AG20443 (cell line): ENCODE results near the gene SHISAL2A.

Experiments
- DNase-seq: peaks from one replicate; pipeline ENCODE4 v3.0.0; 2012; ENCODE audit warnings: low spot score, mixed read lengths

The SHISAL2A gene

DNA sequence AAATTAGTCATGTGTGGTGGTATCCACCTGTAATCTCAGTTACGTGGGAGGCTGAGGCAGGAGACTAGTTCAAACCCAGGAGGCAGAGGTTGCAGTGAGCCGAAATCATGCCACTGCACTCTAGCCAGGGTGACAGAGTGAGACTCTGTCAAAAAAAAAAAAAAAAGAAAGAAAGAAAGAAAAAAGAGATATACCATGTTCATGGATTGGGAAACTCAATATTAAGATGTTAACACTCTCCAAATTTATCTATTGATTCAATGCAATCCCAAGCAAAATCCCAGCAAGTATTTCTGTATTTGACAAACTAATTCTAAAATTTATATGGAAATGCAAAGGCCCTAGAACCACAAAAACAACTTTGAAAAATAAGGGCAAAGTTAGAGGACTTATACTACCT, 11.0 kb upstream of the SHISAL2A start:
- DNase-seq, result no peak

GRCh38 chr1:52623812-52624211, 9.2 kb upstream of the SHISAL2A start:
- DNase-seq, result no peak

- DNase-seq, result no peak
These were observed 5.9 kb upstream of the SHISAL2A start for GRCh38 chr1:52627028-52627427.

- DNase-seq, result no peak
These were observed 4.2 kb upstream of the SHISAL2A start for GRCh38 chr1:52628614-52629324.

- DNase-seq, result peak; percentile 27
These were observed 3.7 kb upstream of the SHISAL2A start for GRCh38 chr1:52629325-52629643.

GRCh38 chr1:52629667-52630066, 3.3 kb upstream of the SHISAL2A start:
- DNase-seq, result no peak

- DNase-seq, result no peak
These were observed 1.1 kb upstream of the SHISAL2A start for GRCh38 chr1:52631759-52632331.

GRCh38 chr1:52633291-52633754, 355 bp downstream of the SHISAL2A start:
- peak; percentile 53 for DNase-seq

- no peak for DNase-seq
These were observed 1.1 kb downstream of the SHISAL2A start for GRCh38 chr1:52634111-52634510.

- DNase-seq, result no peak
These were observed 2.5 kb downstream of the SHISAL2A start for GRCh38 chr1:52635321-52636089.

GRCh38 chr1:52636721-52637695, 4.0 kb downstream of the SHISAL2A start:
- no peak for DNase-seq

DNA sequence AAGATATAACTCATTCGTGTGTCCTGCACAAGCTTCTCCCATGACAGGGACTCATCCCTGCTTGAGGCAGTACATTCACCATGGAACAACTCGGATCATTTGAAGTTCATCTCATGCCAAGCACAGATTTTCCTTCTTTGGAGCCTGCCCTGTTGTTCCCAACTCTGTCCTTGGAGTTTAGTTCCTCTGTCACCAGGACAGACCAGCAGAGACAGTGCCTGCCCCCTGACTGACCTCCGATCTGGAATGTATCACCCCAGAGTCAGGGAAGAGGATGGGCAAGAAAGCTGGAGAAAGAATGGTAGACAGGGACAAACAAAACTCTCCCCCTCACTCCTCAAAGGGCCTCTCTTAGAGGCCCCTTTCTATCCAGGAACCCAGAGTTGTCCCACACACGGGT, 5.0 kb downstream of the SHISAL2A start:
- no peak for DNase-seq

DNA sequence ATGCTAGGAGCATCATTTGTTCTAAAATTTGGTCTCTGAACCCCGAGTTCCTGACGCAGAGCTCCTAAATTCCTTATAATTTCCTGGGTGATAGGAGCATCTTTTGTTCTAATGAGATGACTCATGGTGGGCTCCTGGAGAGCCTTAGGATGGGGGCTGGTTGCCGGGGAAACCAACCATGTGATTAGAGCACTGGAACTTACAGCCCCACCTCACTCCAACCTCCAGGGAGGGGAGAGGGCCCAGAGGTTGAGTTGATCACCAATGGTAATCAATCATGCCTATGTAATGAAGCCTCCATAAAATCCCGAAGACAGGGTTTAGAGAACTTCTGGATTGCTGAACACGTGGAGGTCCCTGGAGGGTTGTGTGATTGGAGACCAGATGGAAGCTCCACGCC, 7.7 kb downstream of the SHISAL2A start:
- no peak for DNase-seq

- DNase-seq, result no peak
These were observed 8.3 kb downstream of the SHISAL2A start for GRCh38 chr1:52641307-52641706.

- no peak for DNase-seq
These were observed 12.3 kb downstream of the SHISAL2A start for GRCh38 chr1:52645261-52645660.

DNA sequence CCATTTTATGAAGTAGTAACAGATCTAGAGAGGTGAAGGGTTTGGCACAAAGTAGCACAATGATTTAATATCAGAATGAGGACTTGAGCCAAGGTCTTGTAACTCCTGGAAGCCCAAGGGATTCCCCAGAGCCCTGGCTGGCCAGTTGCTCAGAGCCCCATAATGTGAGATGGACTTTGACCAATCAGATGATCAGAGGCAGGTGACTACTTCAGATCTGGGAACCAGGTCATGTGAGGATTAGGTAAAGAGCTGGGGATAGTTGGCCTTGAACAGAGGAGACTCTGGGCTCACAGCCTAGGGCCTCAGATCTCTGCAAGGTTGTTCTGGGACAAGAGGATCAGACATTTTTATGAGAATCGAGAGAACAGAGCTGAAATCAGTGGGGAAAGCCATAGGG, 18.9 kb downstream of the SHISAL2A start:
- no peak for DNase-seq

- DNase-seq, result no peak
These were observed 20.4 kb downstream of the SHISAL2A start for GRCh38 chr1:52653207-52653849.

DNA sequence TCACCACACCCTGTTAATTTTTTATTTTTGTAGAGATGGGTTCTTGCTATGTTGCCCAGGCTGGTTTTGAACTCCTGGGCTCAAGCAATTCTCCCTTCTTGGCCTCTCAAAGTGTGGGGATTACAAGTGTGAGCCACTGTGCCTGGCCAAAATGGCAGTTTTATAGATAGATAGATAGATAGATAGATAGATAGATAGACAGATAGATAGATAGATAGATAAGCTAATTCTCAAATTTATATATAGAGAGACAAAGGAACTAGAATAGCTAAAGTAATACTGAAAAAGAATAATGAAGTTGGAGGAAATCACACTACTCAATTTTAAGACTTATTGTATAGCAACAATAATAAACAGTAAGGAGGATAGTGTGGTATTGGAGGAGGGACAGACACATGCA, 21.1 kb downstream of the SHISAL2A start:
- DNase-seq, result no peak

DNA sequence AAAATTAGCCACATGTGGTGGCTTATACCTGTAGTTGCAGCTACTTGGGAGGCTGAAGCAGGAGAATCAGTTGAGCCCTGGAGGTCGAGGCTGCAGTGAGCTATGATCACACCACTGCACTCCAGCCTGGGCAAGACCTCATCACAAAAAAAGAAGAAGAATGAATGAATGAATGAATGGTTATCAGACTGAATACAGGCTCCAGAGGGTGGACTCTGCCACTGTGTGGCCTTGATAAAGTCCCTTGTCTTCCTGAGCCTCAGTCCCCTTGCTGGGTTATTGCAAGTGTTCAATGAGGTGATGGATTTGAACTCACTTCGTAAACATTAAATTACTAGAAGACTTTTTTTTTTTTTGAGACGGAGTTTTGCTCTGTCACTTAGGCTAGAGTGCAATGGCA, 24.7 kb downstream of the SHISAL2A start:
- DNase-seq, result no peak

GRCh38 chr1:52658795-52659194, 25.8 kb downstream of the SHISAL2A start:
- no peak for DNase-seq

GRCh38 chr1:52659356-52659755, 26.4 kb downstream of the SHISAL2A start:
- DNase-seq, result no peak
